HG03460 (cell line): ENCODE measurements around the gene DICER1.
"Not testable (repeated sequence)": the region's sequence is repeated elsewhere in the genome, so short reads cannot be mapped to it uniquely, and the experiment has no call there.

Experiments used
- ATAC-seq: cut with Tn5 transposase; IDR thresholded peaks from one replicate; pipeline ENCODE4 v1.9.1; 2021; ENCODE audit not compliant: unreplicated experiment

DICER1 gene

DNA sequence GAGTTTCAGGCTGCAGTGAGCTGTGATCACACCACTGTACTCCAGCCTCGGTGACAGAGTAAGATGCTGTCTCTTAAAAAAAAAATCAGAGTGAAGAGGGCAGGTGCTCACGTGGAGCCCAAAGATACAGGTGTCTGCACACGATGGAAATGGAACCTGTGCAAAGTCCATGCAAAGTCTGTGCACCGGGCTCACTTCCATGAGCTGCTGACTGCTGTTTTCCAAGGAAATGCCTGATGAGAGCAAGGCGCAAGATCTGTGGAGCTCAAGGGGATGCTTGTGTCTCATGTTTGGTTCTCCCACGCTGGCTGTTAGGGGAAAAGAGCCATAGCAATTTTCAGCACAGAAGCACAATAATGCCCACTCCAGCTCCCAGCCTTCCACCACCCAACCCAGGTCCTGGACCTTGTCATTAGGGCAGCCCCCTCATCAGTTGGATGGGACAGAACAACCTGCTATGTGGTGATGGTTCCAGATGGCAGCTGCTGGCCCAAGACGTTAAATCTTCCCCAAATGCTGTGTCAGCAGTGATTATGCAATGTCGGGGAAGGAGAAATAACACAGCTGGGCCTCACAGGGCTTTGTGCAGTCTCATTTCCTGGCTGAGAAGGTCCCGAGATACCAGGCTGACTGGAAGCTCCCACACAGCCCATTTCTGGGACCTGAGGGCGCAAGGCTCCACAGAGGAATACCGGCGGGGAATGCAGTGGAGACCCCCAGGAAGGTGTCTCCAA, 27.9 kb upstream of the DICER1 start:
- no peak for ATAC-seq

DNA sequence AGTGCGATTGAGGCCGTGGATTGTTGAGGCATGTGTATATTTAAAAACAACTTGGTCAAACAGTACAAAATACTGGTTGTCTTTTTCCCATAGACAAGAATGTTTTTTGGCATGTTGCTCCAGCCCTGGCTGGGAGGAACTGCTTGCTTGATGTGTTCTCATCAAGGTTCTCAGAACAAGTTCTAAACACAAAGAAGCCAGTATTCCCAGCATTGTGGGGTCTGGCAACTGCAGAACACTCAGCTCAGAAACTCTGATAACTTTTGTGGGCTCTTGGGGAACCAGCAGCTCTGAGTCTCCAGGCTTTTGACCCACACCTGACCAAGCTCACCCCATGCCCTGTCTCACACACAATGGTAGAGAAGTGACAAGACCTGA, 27.1 kb upstream of the DICER1 start:
- ATAC-seq: no peak

DNA sequence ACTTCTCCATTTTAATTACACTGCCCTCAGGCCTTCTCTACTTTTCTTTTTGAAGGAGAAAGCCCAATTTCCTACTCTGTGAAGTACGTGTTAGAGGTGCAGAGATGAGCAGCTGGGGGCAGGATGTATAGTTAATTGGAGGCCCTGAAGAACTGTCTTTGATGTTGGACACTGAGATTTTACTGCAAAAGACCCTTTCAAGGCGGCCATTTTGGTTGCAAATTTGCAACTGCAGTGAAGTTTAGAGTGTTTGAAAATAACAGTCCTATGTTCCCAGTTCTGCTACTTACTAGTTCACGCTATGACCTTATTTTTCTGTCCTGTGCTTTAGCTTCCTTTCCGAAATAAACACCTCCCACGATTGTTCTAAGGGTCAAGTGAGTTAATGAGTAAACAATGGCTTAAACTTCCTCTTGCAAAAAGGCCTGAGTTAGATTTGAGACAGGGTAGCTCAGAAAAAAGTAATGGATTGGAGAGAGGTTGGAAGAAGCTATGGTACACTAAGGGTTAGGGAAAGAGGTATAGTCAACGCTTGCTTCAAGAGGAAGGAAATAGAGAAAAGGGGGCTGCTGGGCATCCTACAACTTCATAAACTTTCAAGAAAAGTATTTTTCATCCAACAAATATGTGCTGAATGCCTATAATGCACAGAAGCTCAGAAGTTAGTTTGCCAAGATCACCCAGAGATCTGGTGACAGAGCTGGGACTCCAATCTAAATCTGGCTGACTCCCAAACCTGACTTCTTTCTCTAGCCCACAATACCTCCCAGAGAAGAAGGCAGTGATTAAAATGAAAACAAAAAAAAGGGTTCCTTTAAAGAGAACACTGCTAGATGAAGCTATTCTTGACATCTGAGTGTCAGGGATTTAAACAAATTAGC, 26.4 kb upstream of the DICER1 start:
- ATAC-seq: no peak

DNA sequence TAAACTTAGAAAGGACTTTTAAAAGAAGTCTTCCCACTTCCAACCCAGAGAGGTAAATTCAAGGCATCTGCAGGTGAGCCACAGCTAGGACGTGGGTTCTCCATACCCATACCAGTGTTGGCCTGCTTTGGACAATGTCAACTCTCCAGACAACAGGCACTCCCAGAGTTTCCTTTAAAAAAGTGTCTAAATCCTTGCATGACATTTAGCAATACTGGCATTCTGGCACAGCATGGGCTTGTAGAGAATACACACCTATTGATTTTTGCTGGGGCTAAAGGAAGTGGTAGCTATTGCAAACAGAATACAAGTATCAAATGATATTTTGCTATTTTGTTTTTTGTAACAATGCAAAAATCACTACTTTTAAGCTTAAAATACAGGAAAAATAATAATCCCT, 25.8 kb upstream of the DICER1 start:
- no peak for ATAC-seq

DNA sequence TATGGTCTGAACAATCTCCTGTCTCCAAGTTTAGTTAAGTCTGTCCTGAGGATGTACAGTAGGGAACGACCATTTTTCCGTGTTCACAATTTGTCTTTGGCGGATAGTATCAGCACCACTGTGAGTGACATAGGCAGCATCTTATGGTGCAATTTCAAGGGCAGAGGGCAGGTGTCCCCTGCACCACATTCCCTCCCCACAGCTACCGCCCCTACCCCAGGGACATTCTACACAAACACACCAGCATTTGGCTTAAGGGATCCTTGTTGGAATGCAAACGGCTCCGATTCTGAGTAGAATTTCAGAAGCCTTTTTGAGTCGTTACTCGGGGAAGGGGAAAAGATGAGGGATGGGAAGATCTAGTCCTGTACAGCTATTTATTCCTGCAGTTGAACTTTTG, 25.1 kb upstream of the DICER1 start:
- ATAC-seq: no peak

DNA sequence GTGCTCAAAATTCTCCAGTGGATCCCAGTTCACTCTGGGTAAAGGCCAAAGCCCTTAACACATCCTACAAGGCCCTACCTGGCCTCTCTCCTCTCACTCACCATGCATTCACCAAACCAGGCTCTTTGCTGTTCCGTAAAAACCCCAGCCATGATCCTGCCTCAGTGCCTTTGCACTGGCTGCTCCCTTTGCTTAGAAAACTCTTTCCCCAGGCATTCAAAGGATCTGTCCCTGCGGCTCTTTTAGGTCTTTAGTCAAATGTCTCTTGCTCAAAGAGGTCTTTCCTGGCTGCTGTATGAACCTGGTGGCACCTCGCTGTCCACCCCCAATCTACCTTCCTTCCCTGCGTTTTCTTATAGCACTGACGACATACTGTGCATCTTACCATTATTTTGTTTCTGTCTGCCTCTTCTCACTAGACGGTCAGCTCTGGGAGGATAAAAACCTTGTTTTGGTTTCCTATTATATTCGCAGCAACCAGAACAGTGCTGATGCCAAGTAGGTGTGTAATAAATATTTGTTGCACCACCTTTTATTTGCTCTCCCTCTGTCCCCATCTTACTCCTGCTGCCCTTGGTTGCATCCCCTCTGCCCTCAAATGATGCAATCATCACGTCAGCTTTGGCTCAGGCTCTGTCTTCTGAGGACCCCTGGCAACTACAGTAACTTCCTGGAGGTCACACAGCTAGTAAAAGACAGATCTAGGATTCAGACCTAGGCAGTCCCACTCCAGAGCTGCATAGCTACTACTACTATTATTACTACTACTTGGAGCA, 23.8 kb upstream of the DICER1 start:
- ATAC-seq: no peak

DNA sequence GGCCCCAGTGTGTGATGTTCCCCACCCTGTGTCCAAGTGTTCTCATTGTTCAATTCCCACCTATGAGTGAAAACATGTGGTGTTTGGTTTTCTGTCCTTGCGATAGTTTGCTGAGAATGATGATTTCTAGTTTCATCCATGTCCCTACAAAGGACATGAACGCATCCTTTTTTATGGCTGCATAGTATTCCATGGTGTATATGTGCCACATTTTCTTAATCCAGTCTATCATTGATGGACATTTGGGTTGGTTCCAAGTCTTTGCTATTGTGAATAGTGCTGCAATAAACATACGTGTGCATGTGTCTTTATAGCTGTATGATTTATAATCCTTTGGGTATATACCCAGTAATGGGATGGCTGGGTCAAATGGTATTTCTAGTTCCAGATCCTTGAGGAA, 18.3 kb upstream of the DICER1 start:
- ATAC-seq: not testable (repeated sequence)

DNA sequence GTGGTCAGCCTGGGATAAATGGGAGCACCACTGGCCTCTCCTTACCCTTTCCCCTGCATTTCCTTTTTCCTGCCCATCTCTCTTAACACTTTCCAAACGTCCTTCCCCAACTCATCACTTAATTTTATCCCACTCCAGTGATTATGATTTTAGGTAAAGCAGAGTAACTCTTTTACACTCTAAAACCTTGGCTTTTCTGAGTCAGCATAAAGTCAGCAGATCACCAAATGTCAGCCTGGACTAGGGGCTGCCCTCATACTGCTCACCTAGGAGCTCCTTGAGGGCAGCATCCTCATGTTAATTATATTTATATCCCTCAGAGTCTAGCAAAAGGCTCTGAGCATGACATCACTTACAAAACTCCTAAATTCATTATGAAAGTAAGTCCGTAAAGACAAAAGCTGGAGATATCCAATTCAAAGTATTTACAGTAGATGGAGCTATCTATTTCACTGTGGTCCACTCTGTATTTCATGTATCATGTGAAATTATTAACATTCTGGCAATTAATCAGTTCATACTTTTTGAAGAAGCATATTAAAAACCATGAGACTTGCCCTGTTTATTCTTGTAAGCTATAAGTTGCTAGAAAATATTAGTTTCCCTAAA, 17.0 kb upstream of the DICER1 start:
- no peak for ATAC-seq

DNA sequence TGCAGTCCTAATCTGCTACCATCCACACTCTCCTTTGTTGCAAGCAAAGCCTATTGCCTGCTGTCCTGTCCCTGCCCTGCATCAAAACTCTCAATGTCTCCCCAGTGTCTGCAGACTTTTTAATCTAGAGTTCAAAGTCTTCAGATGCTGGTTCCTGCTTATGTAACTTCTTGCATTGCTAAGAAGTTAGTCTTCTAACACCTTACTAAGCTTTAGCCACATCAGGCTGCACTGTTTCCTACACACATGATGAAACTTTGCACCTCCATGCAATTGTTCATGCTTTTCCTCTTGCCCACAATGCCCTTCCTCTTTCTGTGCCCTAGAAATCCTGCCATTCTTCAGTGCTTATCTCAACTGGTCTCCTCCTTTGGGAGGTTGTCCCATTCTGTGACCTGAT, 16.2 kb upstream of the DICER1 start:
- ATAC-seq: no peak

DNA sequence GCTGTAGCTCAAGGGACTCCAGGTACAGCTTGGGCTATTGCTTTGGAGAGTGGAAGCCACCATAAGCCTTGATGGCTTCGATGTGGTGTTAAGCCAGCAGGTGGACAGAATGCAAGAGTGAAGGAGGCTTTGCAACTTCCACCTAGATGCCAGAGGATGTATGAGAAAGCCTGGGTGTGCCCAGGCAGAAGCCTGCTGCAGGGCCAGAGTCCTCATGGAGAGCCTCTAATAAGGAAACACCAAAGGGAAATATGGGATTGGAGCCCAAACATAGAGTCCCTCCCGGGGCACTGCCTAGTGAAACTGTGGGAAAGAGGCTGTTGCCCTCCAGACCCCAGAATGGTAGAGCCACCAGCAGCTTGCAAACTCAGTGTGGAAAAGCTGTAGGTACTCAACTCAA, 9.8 kb upstream of the DICER1 start:
- ATAC-seq: no peak

DNA sequence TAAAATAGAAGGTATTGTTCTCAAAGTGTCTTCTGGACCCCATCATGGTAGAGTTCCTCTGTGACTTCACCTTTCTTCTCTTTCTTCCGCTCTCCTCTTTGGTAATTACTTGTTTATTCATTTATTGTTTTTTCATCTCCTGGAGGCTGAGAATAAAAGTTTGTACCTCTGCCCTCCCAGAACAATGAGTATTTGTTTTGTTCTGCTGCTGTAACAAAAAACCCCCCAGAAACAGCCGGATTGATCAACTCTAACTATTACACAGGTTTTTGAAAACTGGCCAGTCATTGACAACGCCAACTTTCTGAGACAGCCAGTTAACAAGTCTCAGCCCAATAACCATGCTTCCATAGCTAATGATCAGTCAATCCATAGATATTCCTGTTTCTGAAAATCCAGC, 8.2 kb upstream of the DICER1 start:
- no peak for ATAC-seq

DNA sequence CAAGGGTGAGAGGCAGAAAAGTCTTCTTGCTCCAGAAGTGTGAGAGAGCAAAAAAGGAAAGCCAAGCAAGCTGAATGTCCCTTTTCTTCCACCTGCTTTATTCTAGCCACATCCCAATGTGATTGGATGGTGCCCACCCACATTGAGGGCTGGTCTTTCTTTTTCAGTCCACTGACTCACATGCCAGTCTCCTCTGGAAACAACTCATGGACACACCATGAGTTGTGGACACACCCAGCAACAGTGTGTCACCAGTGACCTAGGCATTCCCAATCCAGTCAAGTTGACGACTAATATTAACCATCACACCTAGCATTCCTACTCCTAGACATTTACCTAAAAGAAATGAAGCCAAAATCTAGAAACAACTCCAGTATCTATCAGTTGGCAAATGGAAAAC, 7.2 kb upstream of the DICER1 start:
- ATAC-seq: no peak

DNA sequence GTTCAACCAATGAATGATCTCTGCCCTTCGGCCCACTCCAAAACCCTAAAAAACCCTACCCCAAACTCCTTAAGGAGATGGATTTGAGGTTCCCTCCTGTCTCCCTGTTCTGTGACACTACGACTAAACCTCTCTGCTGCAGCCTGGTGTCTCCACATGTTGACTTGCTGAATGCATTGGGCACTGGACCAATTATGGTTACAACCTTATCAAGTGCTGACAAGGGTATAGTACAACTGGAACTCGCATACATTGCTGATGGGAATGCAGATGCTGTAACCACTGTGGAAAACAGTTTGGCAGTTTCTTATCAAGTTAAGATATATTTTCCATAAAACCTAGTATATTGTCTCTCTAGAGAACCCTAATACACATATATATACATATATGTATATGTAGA, 6.3 kb upstream of the DICER1 start:
- no peak for ATAC-seq

DNA sequence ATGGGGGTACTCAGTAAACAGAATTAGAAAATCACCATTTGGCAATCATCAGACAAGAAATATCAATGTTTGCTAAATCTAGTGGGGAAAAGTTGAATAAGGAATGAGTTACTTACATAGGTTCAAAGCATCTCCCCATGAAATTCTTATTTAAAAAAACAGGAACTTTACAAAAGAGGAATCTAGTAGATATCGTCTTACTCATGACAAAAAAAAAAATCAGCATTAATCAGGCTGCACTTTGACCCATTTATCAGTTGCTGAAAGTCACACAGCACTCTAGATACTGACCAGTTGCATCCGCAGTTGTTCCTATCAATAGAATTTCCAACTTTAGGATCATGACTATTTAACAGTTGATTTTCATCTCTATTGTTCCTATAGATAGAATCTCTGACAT, 5.8 kb upstream of the DICER1 start:
- no peak for ATAC-seq

DNA sequence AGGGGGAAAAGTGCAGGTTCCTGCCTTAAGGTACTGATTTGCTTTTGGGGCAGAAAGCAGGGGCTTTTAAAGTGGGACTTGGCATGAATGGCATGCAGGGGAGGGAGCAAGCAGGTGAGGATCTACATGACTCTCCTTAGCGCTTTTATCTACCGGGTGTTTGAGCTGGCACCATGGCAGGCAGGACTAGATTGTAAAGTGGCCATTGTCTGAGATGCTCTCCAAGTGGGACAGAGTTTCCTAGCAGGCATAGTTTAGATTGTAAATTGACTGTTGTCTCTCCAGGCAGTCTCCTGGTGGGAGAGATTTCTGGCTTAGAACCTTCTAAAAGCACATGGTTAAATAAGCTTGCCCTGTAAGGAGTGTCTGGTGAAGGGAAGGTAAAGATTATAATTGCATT, 5.3 kb upstream of the DICER1 start:
- ATAC-seq: no peak

DNA sequence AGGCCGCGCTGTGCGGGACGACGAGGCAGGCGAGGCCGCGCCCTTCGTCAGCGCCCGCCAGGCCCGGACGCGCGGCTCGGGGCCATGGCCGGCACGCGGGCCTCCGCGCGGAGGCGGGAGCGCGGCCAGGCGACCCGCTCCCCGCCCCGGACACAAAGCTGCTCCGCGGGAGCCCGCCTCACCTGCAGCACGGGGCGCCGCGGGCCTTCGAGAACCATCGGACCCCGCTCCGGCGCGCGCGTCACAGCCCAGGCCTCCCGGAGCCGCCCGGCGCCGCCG, 342 bp downstream of the DICER1 start:
- ATAC-seq: peak; percentile 32

DNA sequence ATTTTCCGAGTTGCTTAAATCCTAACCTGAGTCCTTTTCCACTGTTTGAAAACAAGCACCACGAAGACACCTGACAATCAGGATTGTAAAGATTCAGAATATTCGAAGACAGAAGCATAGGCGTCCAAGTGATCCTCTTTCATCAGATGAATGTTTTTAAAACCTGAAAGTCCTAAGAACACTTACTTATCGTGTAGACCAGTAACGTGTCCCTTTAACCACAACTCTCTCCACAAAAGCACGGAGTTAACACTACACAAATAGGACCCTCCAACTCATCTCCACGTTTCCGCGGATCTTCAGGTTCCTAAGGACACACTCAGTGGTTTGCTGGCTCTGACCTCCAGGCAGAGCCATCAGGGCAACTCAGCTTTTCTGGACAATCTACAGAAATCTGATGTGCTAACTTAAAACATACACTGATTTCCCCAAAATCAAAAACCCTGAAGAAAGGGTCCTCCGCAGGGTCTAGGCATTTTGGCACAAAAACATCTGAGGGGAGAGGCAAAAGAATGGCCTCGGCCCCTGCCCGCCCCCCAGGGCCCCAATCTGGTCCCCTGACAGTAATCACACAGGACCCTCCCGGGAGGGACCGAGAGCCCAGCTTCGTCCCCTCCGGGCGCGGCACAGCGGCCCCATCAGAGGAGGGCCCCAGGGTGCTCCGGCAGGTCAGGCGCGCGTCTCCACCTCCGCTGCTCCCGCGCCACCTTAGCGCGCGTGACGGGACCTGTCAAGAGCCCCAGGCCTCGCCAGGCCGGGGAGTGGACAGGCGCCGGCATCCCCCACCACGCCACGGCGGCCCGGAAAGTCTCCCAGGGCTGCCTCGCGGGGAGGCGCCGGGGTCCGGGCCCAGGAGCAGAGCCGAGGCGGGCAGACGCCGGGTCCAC, 925 bp downstream of the DICER1 start:
- ATAC-seq: peak; percentile 28

DNA sequence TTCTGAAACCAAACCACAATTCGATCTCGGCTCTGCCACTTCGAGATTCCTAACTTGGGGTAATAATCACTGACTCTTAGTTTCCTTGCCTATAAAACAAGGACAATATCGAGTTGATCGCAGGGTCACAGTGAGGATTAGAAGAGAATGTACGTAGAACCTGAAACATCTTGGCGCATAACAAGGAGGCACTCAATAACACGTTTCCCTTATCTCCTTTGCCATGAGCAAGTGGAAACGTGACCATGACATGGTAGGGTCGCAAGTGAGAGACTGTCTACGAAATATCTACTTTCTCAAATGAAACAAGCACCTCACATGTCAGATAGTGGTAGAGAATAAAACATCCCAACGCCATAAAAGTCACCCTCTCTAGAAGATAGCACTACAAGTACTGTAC, 2.3 kb downstream of the DICER1 start:
- no peak for ATAC-seq

DNA sequence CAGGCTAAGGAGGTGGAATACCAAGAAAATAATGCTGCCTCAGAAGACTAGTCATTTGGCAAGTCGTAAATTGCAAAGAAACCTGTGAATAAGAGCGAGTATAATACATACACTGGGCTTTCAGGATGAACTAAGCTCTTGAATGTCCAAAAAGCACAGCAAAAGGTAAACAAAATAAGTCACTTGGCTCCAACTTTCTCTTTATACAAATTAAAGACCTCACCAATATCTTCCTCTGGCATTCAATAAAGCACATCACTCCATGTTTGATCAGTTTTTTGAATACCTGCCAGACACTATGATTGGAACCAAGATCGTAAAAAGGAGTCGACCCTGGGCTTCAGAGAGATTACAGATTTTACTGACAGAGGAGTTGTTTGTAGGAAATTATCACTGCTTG, 3.5 kb downstream of the DICER1 start:
- ATAC-seq: no peak

DNA sequence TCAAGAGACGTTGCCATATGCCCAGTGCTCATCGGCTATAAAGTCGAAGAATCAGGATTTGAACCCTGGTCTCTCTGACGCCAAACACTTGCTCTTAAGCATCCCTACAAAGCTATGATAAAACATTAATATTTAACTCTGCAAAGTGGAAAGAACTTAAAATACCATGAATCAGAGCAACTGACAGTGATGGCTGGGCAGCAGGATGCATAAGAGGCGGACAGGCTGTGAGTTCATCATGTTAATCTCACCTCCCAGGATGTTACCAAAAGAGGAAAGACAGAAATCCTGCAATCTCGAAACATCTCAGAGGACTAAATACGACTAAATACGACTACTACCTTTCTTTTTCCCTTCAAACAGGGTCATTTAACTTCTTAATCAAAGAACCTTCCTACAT, 5.8 kb downstream of the DICER1 start:
- no peak for ATAC-seq

DNA sequence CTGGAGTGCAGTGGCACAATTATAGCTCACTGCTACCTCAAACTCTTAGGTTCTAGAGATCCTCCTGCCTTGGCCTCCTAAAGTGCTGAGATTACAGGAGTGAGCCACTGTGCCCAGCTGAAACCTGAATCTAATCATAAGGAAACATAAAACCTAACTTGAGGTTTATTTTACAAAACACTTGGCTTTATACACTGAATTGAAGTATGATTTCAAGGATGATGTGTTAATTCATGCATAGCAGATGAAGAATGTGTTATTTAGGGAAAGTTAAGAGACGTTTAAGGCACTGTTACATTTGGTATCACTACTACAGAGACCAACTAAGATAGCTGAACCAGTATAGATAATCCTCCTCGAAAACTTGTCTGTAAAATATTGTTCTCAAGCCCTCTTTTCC, 6.4 kb downstream of the DICER1 start:
- ATAC-seq: no peak
